ENCODE results near the gene SAT1.
A peak's percentile ranks its signal among the peaks of the same experiment; 100 is the strongest.

DNA sequence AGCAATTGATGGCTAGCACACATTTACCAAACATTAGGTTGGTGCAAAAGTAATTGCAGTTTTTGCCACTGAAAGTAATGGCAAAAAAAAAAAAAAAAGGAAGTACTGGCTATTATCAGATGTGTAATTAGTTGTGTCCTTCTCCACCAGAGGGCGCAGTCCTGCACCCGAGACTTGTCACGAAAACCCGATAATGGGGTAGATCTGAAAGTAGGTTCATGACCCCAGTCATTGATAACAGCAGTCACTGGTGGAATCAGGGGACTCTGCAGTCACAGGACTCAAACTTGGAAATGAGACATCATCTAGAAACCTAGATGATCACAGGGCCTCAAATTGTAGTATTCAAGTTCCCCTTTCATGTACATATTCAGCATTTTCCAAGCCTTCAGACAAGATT is 26.8 kb upstream of the SAT1 start:
- TF ChIP-seq, protein P1, sequence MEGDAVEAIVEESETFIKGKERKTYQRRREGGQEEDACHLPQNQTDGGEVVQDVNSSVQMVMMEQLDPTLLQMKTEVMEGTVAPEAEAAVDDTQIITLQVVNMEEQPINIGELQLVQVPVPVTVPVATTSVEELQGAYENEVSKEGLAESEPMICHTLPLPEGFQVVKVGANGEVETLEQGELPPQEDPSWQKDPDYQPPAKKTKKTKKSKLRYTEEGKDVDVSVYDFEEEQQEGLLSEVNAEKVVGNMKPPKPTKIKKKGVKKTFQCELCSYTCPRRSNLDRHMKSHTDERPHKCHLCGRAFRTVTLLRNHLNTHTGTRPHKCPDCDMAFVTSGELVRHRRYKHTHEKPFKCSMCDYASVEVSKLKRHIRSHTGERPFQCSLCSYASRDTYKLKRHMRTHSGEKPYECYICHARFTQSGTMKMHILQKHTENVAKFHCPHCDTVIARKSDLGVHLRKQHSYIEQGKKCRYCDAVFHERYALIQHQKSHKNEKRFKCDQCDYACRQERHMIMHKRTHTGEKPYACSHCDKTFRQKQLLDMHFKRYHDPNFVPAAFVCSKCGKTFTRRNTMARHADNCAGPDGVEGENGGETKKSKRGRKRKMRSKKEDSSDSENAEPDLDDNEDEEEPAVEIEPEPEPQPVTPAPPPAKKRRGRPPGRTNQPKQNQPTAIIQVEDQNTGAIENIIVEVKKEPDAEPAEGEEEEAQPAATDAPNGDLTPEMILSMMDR (conservative IDR thresholded peaks at IDR 0.05) = peak; percentile 73
- no peak for TF ChIP-seq ZFX (IDR thresholded peaks at IDR 0.05)
